ENCODE results near the gene EFEMP2.

- TF ChIP-seq CTCF (IDR thresholded peaks at IDR 0.05; ENCODE audit: low read depth, low read length, poor library complexity, severe bottlenecking), result no peak
- TF ChIP-seq EZH2phosphoT487 (IDR thresholded peaks at IDR 0.05; ENCODE audit: borderline replicate concordance, low read length), result no peak
Observed at GRCh38 chr11:65882120-65883057, 9.8 kb upstream of the EFEMP2 start.

All from DOHH2 (cell line).